Right lobe of liver (tissue), 6 donors: ENCODE data around the gene NLRP14. TPM values are rescaled to one million over a fixed set of nuclear protein-coding genes. Genes with fewer than 3 reads are reported as not detected.

Source experiments
- ATAC-seq, 4 donors: fragments of 200-7000 bp; cut with Tn5 transposase; one replicate each; pipeline ENCODE4 v1.9.1; 2020; ENCODE audit warnings: mild to moderate bottlenecking in 4 of 4, moderate library complexity in 4 of 4
- DNase-seq, 3 donors: peaks; one replicate each; pipeline ENCODE4 v3.0.0-alpha.2; 2020
- H3K27ac ChIP-seq, 3 donors: fragments of 200-600 bp; one replicate each; pipeline ENCODE4 v1.8.0; 2022
- H3K27me3 ChIP-seq, 2 donors: fragments of 200-600 bp; one replicate each; pipeline ENCODE4 v1.8.0; 2022
- H3K36me3 ChIP-seq, 4 donors: fragments of 200-600 bp; sonication (generic) in 1 of 4; one replicate each; pipeline versions ENCODE4 v1.5.1 to v1.8.0; 2017 to 2022; ENCODE audit warnings: control low read depth in 1 of 4
- H3K4me1 ChIP-seq, 4 donors: fragments of 200-600 bp; sonication (generic) in 1 of 4; one replicate each; pipeline versions ENCODE4 v1.5.1 to v1.8.0; 2017 to 2022; ENCODE audit warnings: control low read depth in 1 of 4
- H3K4me3 ChIP-seq, 3 donors: fragments of 200-600 bp; one replicate each; pipeline ENCODE4 v1.8.0; 2022
- H3K9me3 ChIP-seq, 4 donors: fragments of 200-600 bp; sonication (generic) in 1 of 4; one replicate each; pipeline versions ENCODE4 v1.5.1 to v1.8.0; 2017 to 2022; ENCODE audit warnings: control low read depth in 1 of 4
- POLR2A ChIP-seq: fragments of 450-650 bp; IDR thresholded peaks from one replicate; pipeline ENCODE4 v1.6.1; 2017; ENCODE audit warnings: antibody characterized with exemption, mild to moderate bottlenecking
- WGBS: methylation state at CpG from one replicate; pipeline ENCODE4 v1.1.6; 2018; ENCODE audit warnings: low coverage, low lambda C conversion rate; ENCODE audit not compliant: insufficient coverage; ENCODE audit errors: missing lambda C conversion rate; 5-methylcytosine and 5-hydroxymethylcytosine counted together
- intact Hi-C, 2 donors: fragments of 100-400 bp; cut with DNase I; formaldehyde crosslinking; loops; one replicate each; pipeline versions ENCODE4 v1.11.2 to v1.14.1; 2022
- long read RNA-seq: library from polyadenylated mRNA; unstranded; transcript quantifications from one replicate; pipeline ENCODE4 v2.0.0, GENCODE V29; 2019
- total RNA-seq, 6 experiments: library from RNA; depleted of rRNA in 2 of 6; stranded (reverse); fragments of >200 nt in 2 of 6; fragmentation: NEBNext Ultra II Directional in 3 of 6; extraction: Animal tissue kit (Norgen Biotek cat#: 25700) in 3 of 6; gene quantifications; one replicate each; pipeline versions ENCODE4 v1.1.0 to v1.2.4, GENCODE V29; 2016 to 2023
- TF ChIP-seq, protein P1 (sequence below), 4 donors: fragments of 200-600 bp in 3 of 4; fragments of 450-650 bp in 1 of 4; IDR thresholded peaks; one replicate each; pipeline versions ENCODE4 v1.5.1 to v1.8.0; 2016 to 2022; ENCODE audit warnings: antibody characterized with exemption in 4 of 4, mild to moderate bottlenecking in 2 of 4
- donor health status: DM: no; HTN: yes; CAD: no.
- donor health status: DM: no; HTN: no; CAD: no.
- donor health status: DM: no; HTN: no; CAD: no.
- donor health status: DM: no; HTN: yes; CAD: no.
- donor health status: DM: no; HTN: yes; CAD: no.

NLRP14 gene, protein sequence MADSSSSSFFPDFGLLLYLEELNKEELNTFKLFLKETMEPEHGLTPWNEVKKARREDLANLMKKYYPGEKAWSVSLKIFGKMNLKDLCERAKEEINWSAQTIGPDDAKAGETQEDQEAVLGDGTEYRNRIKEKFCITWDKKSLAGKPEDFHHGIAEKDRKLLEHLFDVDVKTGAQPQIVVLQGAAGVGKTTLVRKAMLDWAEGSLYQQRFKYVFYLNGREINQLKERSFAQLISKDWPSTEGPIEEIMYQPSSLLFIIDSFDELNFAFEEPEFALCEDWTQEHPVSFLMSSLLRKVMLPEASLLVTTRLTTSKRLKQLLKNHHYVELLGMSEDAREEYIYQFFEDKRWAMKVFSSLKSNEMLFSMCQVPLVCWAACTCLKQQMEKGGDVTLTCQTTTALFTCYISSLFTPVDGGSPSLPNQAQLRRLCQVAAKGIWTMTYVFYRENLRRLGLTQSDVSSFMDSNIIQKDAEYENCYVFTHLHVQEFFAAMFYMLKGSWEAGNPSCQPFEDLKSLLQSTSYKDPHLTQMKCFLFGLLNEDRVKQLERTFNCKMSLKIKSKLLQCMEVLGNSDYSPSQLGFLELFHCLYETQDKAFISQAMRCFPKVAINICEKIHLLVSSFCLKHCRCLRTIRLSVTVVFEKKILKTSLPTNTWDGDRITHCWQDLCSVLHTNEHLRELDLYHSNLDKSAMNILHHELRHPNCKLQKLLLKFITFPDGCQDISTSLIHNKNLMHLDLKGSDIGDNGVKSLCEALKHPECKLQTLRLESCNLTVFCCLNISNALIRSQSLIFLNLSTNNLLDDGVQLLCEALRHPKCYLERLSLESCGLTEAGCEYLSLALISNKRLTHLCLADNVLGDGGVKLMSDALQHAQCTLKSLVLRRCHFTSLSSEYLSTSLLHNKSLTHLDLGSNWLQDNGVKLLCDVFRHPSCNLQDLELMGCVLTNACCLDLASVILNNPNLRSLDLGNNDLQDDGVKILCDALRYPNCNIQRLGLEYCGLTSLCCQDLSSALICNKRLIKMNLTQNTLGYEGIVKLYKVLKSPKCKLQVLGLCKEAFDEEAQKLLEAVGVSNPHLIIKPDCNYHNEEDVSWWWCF
- total RNA-seq = under 1 TPM in 4 of 6 experiments, not detected in 2; 0.07 to 0.26 (median 0.10) TPM
- long read RNA-seq = 0 reads

DNA sequence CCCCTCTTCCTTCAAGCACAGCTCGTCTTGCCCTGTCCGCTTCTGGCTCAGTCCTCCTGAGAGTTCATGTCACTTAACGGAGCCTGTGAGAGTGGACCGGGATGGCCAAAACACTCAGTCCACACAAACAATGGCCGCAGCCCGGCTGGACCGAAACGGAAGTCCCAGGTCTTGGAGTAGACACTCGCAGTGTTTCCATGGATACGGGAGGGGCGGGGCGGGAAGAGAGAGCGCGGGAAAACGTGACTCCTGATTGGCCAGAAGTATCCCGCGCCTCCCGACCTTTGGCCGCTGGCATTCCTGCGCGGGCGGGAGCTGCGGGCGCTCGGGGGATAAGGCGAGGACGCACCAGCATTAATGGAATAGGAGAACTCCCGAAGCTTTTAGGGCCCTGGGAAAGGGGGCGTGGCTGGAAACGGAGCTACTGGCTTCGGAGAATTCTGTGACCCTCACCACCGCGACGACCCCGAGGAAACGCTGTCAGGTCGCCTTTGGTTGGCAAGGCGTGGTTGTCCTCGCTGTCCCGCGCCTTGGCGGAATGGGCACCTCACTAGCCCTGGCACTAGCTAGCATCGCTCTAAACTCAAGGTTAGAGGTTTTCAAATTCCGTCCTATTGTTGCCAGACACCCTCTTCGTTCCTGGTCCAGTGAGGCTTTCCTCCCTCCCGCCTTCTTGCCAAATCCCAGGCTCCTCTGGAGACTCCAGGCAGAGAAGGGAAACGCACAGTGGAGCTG is at the start of gene NLRP14, which contains the start of gene ZNF214:
NLRP14 (plus strand) TSS at position 297 of the 735 bp plus-strand sequence. CDS start 18,108 bp downstream, outside the sequence.
ZNF214 (minus strand) TSS at position 164 of the 735 bp plus-strand sequence. CDS start 17,511 bp downstream, outside the sequence.
- WGBS = 3% methylated on average over 23 of the region's 47 CpGs
- intact Hi-C loops = no loop called here
- TF ChIP-seq POLR2A = peak; percentile 46
- TF ChIP-seq, protein P1, sequence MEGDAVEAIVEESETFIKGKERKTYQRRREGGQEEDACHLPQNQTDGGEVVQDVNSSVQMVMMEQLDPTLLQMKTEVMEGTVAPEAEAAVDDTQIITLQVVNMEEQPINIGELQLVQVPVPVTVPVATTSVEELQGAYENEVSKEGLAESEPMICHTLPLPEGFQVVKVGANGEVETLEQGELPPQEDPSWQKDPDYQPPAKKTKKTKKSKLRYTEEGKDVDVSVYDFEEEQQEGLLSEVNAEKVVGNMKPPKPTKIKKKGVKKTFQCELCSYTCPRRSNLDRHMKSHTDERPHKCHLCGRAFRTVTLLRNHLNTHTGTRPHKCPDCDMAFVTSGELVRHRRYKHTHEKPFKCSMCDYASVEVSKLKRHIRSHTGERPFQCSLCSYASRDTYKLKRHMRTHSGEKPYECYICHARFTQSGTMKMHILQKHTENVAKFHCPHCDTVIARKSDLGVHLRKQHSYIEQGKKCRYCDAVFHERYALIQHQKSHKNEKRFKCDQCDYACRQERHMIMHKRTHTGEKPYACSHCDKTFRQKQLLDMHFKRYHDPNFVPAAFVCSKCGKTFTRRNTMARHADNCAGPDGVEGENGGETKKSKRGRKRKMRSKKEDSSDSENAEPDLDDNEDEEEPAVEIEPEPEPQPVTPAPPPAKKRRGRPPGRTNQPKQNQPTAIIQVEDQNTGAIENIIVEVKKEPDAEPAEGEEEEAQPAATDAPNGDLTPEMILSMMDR (IDR thresholded peaks at IDR 0.05) = no peak

DNA sequence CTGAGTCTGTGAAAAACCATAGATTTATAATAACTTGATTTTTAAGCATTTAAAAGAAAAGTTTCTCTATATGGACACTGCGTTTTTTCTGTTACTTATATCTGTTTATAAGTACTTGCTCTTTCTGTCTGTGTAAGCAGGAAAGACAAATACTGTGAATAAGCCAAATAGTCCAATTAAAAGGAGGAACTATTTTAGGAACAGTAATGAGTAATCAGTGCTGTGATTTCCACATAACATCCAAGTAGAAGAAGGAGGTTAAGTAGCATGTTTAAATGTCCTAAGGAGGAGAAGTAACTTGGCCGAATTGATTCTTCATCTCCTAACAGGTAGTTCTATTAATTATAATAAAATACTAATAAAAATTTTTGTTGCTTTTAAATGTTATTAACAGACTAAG is 40.9 kb upstream of the NLRP14 start:
- no peak for ATAC-seq
- intact Hi-C loops = no loop called here
- Histone ChIP-seq H3K27me3 (no peaks in the 10 kb centered on the region), H3K27ac (no peak overlapping the region), H3K36me3 (no peaks in the 10 kb centered on the region), H3K4me1 (no peaks in the 10 kb centered on the region), H3K4me3 (no peak overlapping the region), H3K9me3 (no peaks in the 10 kb centered on the region)
- TF ChIP-seq POLR2A = no peak
- TF ChIP-seq, protein P1 (IDR thresholded peaks at IDR 0.05) = no peak
- 51% methylated on average over 2 of the region's 2 CpGs for WGBS
- DNase-seq = no peak

More for the DNA sequence above, at the start of gene NLRP14, which contains the start of gene ZNF214:
- peaks cover 0 to 12% (median 0%) of the 10 kb centered on the region in 4 donors for H3K4me1 ChIP-seq
- ATAC-seq (peak; percentile 99), DNase-seq (peak; percentile 93 to 97 (median 94))
- H3K36me3 ChIP-seq = no peaks in the 10 kb centered on the region
- no peaks in the 10 kb centered on the region for H3K9me3 ChIP-seq
- H3K27ac ChIP-seq = peak within 1 kb of the TSS; percentile 14 to 63 (median 60)
- no peaks in the 10 kb centered on the region for H3K27me3 ChIP-seq
- H3K4me3 ChIP-seq = peak within 1 kb of the TSS; percentile 65 to 82 (median 71)

DNA sequence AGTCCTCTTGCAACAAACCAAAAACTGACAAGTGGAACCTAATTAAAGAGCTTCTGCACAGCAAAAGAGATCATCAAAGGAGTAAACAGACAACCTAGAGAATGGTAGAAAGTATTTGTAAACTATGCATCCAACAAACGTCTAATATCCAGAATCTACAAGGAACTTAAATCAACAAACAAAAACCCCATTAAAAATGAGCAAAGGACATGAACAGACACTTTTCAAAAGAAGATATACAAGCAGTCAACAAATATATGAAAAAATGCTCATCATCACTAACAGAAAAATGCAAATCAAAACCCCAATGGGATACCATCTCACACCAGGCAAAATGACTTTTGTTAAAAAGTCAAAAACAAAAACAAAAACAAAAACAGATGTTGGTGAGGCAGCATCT is 33.8 kb upstream of the NLRP14 start:
- WGBS = 17% methylated on average over 1 of the region's 1 CpG

More for the DNA sequence above, 33.8 kb upstream of the NLRP14 start:
- no peaks in the 10 kb centered on the region for H3K27me3 ChIP-seq
- no peaks in the 10 kb centered on the region for H3K4me1 ChIP-seq
- intact Hi-C loops = no loop called here
- no peaks in the 10 kb centered on the region for H3K9me3 ChIP-seq
- no peak for ATAC-seq
- no peak overlapping the region for H3K27ac ChIP-seq
- H3K36me3 ChIP-seq = no peaks in the 10 kb centered on the region
- no peak overlapping the region for H3K4me3 ChIP-seq
- TF ChIP-seq, protein P1 (IDR thresholded peaks at IDR 0.05) = no peak
- no peak for TF ChIP-seq POLR2A
- DNase-seq = no peak
